PC-3 (cell line): ENCODE measurements around the gene EDDM3A. TPM values are rescaled to one million over a fixed set of nuclear protein-coding genes. Genes with fewer than 3 reads are reported as not detected.
"Not testable (repeated sequence)": the region's sequence is repeated elsewhere in the genome, so short reads cannot be mapped to it uniquely, and the experiment has no call there.

ENCODE experiments used
- ATAC-seq: fragments of 200-7000 bp; cut with Tn5 transposase; 2 replicates; pipeline ENCODE4 v1.9.1; 2020; ENCODE audit warnings: mild to moderate bottlenecking, moderate library complexity
- BruUV-seq: library from RNA; stranded (reverse); fragments of 400-500 nt; replicated peaks from 2 replicates; lab custom pipeline; 2021; lab: Mats Ljungman, UMichigan
- CTCF ChIA-PET: fragments of 300-600 bp; sonication (Branson Sonifier 250); formaldehyde crosslinking; loops from one replicate; lab custom pipeline; 2022; ENCODE audit warnings: antibody characterized with exemption; lab: Charles Lee
- POLR2A ChIA-PET: fragments of 300-600 bp; sonication (Branson Sonifier 250); formaldehyde crosslinking; loops from one replicate; lab custom pipeline; 2022; ENCODE audit warnings: antibody characterized with exemption; ENCODE audit not compliant: unreplicated experiment; lab: Charles Lee
- DNase-seq: peaks from one replicate; pipeline ENCODE4 v3.0.0-alpha.2; 2015
- H2AFZ ChIP-seq: fragments of 300-600 bp; sonication (generic); 2 replicates; pipeline ENCODE4 v1.6.0; 2016; ENCODE audit warnings: antibody characterized with exemption, low read length
- H3F3A ChIP-seq: fragments of 300-600 bp; sonication (generic); one replicate; pipeline ENCODE4 v1.6.0; 2017; ENCODE audit warnings: antibody characterized with exemption, low read length, control low read depth, mild to moderate bottlenecking; ENCODE audit not compliant: unreplicated experiment
- H3K27ac ChIP-seq: fragments of 300-600 bp; sonication (generic); 2 replicates; pipeline ENCODE4 v1.5.1; 2016; ENCODE audit warnings: mild to moderate bottlenecking, low read length
- H3K27me3 ChIP-seq: fragments of 300-600 bp; sonication (generic); 2 replicates; pipeline ENCODE4 v1.6.1; 2016; ENCODE audit warnings: low read length, mixed read lengths
- H3K36me3 ChIP-seq: fragments of 300-600 bp; sonication (generic); 2 replicates; pipeline ENCODE4 v1.6.1; 2016; ENCODE audit warnings: low read depth, mixed run types, low read length, mixed read lengths
- H3K4me1 ChIP-seq: fragments of 300-600 bp; sonication (generic); 2 replicates; pipeline ENCODE4 v1.5.1; 2016; ENCODE audit warnings: low read length; ENCODE audit not compliant: insufficient read depth
- H3K4me2 ChIP-seq: fragments of 300-600 bp; sonication (generic); 2 replicates; pipeline ENCODE4 v1.6.0; 2016; ENCODE audit warnings: low read length
- H3K4me3 ChIP-seq: fragments of 300-600 bp; sonication (generic); 2 replicates; pipeline ENCODE4 v1.5.1; 2016; ENCODE audit warnings: mild to moderate bottlenecking, low read length, mixed read lengths
- H3K79me2 ChIP-seq: fragments of 300-600 bp; sonication (generic); 2 replicates; pipeline ENCODE4 v1.6.1; 2017; ENCODE audit warnings: low read length, mixed read lengths
- H3K9ac ChIP-seq: fragments of 300-600 bp; sonication (generic); 2 replicates; pipeline ENCODE4 v1.6.0; 2016; ENCODE audit warnings: mild to moderate bottlenecking, low read length
- H3K9me2 ChIP-seq: fragments of 300-600 bp; sonication (generic); replicated peaks from 2 replicates; pipeline ENCODE4 v1.6.1; 2016; ENCODE audit warnings: mixed run types, low read length, mixed read lengths
- H3K9me3 ChIP-seq: fragments of 300-600 bp; sonication (generic); 2 replicates; pipeline ENCODE4 v1.6.1; 2016; ENCODE audit warnings: low read length, mixed read lengths
- H4K20me1 ChIP-seq: fragments of 300-600 bp; sonication (generic); 2 replicates; pipeline ENCODE4 v1.6.1; 2016; ENCODE audit warnings: low read length, mixed read lengths
- CTCF ChIP-seq: fragments of 300-600 bp; sonication (generic); conservative IDR thresholded peaks from 2 replicates; pipeline ENCODE4 v1.5.1; 2017; ENCODE audit warnings: antibody characterized with exemption, low read depth, mild to moderate bottlenecking, low read length
- EZH2 ChIP-seq: fragments of 300-600 bp; sonication (generic); IDR thresholded peaks from one replicate; pipeline ENCODE4 v1.6.1; 2017; ENCODE audit warnings: antibody characterized with exemption, mild to moderate bottlenecking, low read length; ENCODE audit not compliant: unreplicated experiment
- EZH2phosphoT487 ChIP-seq: fragments of 300-600 bp; sonication (generic); IDR thresholded peaks from 2 replicates; pipeline ENCODE4 v1.6.1; 2018; ENCODE audit warnings: mild to moderate bottlenecking, antibody characterized with exemption, low read length, borderline replicate concordance
- intact Hi-C: fragments of 100-400 bp; cut with micrococcal nuclease; formaldehyde crosslinking; loops from 2 replicates; pipeline ENCODE4 v1.9.0; 2023
- total RNA-seq: library from RNA; depleted of rRNA; stranded (reverse); fragments of >200 nt; gene quantifications from 2 replicates; pipeline ENCODE4 v1.2.3, GENCODE V29; 2014

Gene EDDM3A
- total RNA-seq, 1 experiment from 2014 or later = not detected

GRCh38 chr14:20732979-20733635 is 12.6 kb upstream of the EDDM3A start:
- Histone ChIP-seq H3F3A (no peaks in the 10 kb centered on the region), H2AFZ (no peak overlapping the region), H3K9me2 (no peaks in the 10 kb centered on the region), H3K9me3 (no peaks in the 10 kb centered on the region), H3K36me3 (no peaks in the 10 kb centered on the region), H3K79me2 (no peaks in the 10 kb centered on the region), H3K27me3 (peaks cover 78% of the 10 kb centered on the region), H3K4me3 (no peak overlapping the region), H4K20me1 (no peaks in the 10 kb centered on the region), H3K4me2 (no peak overlapping the region), H3K27ac (no peak overlapping the region), H3K4me1 (no peaks in the 10 kb centered on the region), H3K9ac (no peak overlapping the region)
- DNase-seq (no peak), ATAC-seq (no peak)
- POLR2A ChIA-PET = no interaction called here
- CTCF ChIA-PET = no interaction called here
- intact Hi-C loops = no loop called here
- BruUV-seq = no TSS peak
- TF ChIP-seq EZH2 = no peak
- TF ChIP-seq EZH2phosphoT487 = no peak
- TF ChIP-seq CTCF = no peak

GRCh38 chr14:20733684-20734429 is 11.8 kb upstream of the EDDM3A start:
- ChIA-PET POLR2A (no interaction called here), CTCF (interaction anchor here (0.5 to 0.7 kb wide), 2 partner anchors 11 to 124 kb away, joined by 3 read pairs; no protein-coding TSS in a partner anchor)
- intact Hi-C loops = no loop called here
- peaks cover 76% of the 10 kb centered on the region for H3K27me3 ChIP-seq
- H3K4me2 ChIP-seq = no peak overlapping the region
- no peak overlapping the region for H3K4me3 ChIP-seq
- H3K4me1 ChIP-seq = no peaks in the 10 kb centered on the region
- no TSS peak for BruUV-seq
- ATAC-seq (no peak), DNase-seq (no peak)
- TF ChIP-seq EZH2 = no peak
- no peak overlapping the region for H2AFZ ChIP-seq
- no peaks in the 10 kb centered on the region for H4K20me1 ChIP-seq
- no peak overlapping the region for H3K9ac ChIP-seq
- no peak overlapping the region for H3K27ac ChIP-seq
- no peaks in the 10 kb centered on the region for H3K9me3 ChIP-seq
- no peaks in the 10 kb centered on the region for H3K79me2 ChIP-seq
- no peaks in the 10 kb centered on the region for H3F3A ChIP-seq
- H3K36me3 ChIP-seq = no peaks in the 10 kb centered on the region
- no peaks in the 10 kb centered on the region for H3K9me2 ChIP-seq

GRCh38 chr14:20734430-20734806 is 11.3 kb upstream of the EDDM3A start:
- DNase-seq = no peak
- Histone ChIP-seq H3K27ac (no peak overlapping the region), H3K9me2 (no peaks in the 10 kb centered on the region), H3K9me3 (no peaks in the 10 kb centered on the region), H3K36me3 (no peaks in the 10 kb centered on the region), H3K4me3 (no peak overlapping the region), H2AFZ (no peak overlapping the region), H4K20me1 (no peaks in the 10 kb centered on the region), H3F3A (no peaks in the 10 kb centered on the region), H3K4me2 (no peak overlapping the region), H3K4me1 (no peaks in the 10 kb centered on the region), H3K9ac (no peak overlapping the region), H3K79me2 (no peaks in the 10 kb centered on the region), H3K27me3 (peaks cover 75% of the 10 kb centered on the region)
- CTCF ChIA-PET = interaction anchor here (0.5 to 0.7 kb wide), 2 partner anchors 10 to 124 kb away, joined by 3 read pairs; no protein-coding TSS in a partner anchor
- no peak for ATAC-seq
- no TSS peak for BruUV-seq
- POLR2A ChIA-PET = no interaction called here
- TF ChIP-seq EZH2phosphoT487 = no peak
- no peak for TF ChIP-seq EZH2
- TF ChIP-seq CTCF = no peak
- intact Hi-C loops = no loop called here

- H3K9me3 ChIP-seq, H3K79me2 ChIP-seq, H3K9ac ChIP-seq, H3K9me2 ChIP-seq, DNase-seq, POLR2A ChIA-PET, H3K27ac ChIP-seq, CTCF ChIA-PET, H3F3A ChIP-seq, H3K4me3 ChIP-seq, H4K20me1 ChIP-seq, ATAC-seq, H2AFZ ChIP-seq, intact Hi-C loops, H3K36me3 ChIP-seq, H3K4me1 ChIP-seq, H3K4me2 ChIP-seq, BruUV-seq: not testable (repeated sequence)
- H3K27me3 ChIP-seq = peaks cover 68% of the 10 kb centered on the region
Measured at GRCh38 chr14:20738292-20738691, 7.4 kb upstream of the EDDM3A start.
